ENCODE results near the gene P2RX2.

Gene P2RX2

GRCh38 chr12:132662901-132663755, 44.6 kb downstream of the P2RX2 start:
- no peak for DNase-seq (ENCODE audit: low spot score)

GRCh38 chr12:132664206-132665148, 45.9 kb downstream of the P2RX2 start:
- DNase-seq (ENCODE audit: low spot score) = peak; percentile 39

GRCh38 chr12:132665149-132665491, 46.5 kb downstream of the P2RX2 start:
- DNase-seq (ENCODE audit: low spot score) = no peak

GRCh38 chr12:132665794-132666193, 47.2 kb downstream of the P2RX2 start:
- DNase-seq (ENCODE audit: low spot score) = no peak

GRCh38 chr12:132668191-132669088, 49.9 kb downstream of the P2RX2 start:
- no peak for DNase-seq (ENCODE audit: low spot score)

GRCh38 chr12:132669166-132669879, 50.7 kb downstream of the P2RX2 start:
- no peak for DNase-seq (ENCODE audit: low spot score)

All from ecto neural progenitor cell (in vitro differentiated cells).